Measurements from ENCODE around the gene PGS1.

PGS1 gene

GRCh38 chr17:78426293-78426879 lies 47.9 kb downstream of the PGS1 start:
- no peak for DNase-seq (ENCODE audit: low spot score)

DNA sequence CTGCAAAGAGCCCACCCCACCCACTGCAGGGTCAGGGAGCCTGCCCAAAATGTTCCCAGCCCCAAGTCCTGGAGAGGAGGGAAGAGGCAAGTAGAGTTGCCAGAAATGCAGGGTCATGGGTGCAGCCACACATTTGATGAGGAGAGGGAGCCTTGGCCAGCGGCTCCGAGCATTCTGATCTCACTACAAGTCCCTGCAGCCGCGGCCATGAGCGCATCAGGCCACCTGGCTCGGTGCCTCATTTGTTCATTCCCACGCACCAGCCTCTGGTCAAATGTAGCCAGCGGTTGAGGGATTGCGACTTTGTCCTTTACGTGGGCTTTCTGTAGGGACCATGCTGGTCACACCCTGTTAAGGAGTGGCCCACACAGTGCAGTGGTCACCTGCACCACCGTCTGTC lies 48.7 kb downstream of the PGS1 start:
- no peak for DNase-seq (ENCODE audit: low spot score)

DNA sequence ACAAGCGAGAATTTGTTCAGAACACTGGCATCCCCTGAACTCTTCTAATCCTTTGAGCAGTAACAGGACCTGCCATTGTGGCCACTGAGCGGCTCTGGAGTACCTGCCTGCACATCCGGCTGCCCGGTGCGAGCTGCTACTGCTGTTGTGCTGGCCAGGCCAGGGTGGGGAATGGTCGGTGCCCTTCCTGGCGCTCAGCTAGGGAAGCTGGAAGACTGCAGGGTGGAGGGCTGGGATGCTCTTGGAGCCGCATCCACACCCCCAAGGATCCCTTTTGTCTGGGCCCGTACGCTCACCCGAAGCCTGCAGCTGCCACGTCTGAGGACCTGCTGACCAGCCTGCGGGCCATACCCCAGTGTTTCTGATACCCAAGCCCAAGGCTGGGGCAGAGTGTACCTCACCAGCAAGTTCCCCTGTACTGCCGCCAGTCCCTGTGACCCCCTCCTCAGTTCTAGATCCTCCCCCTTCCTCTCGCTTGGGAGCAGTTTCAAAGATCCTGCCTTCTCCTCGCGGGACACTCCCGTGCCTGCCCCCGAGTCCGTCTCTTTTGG lies 49.7 kb downstream of the PGS1 start:
- DNase-seq (ENCODE audit: low spot score), result no peak

DNA sequence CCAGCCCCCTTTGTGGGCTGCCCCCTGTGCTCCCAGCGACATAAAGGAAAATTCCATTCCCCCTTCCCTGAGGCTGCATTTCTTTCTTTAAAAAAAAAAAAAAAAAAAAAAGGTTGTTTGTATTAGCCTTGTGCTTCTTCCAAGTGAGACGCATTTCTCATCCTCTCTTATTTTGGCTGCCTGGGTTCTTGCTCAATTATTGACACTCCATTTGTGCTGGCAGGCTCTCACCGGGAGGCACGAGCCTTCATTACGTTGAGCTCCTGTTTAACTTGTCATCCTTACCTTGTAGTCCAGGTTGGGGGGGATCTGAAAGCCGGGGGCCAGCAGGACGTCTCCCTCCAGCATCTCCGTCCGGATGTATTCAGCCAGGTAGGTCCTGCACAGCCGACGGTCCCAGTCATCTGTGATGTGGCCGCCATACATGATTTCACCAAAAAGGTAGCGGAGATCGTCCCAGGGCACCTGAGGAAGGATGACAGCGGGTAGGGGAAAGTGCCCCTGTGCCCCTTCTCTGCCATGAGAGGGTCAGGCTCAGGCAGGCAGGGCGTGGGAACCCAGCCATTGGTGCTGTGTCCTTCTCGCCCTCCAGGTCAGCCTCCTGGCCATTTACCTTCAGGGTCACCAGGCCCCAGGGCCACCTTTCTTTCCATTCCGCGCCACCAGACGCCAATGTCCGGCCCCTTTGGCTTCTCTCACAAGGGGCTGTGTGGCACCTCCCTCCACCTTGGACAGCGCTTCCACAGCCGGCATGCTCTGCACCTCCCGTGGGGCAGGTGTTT lies 50.6 kb downstream of the PGS1 start:
- no peak for DNase-seq (ENCODE audit: low spot score)

- DNase-seq (ENCODE audit: low spot score), result no peak
These were observed 51.2 kb downstream of the PGS1 start for GRCh38 chr17:78429618-78429995.

DNA sequence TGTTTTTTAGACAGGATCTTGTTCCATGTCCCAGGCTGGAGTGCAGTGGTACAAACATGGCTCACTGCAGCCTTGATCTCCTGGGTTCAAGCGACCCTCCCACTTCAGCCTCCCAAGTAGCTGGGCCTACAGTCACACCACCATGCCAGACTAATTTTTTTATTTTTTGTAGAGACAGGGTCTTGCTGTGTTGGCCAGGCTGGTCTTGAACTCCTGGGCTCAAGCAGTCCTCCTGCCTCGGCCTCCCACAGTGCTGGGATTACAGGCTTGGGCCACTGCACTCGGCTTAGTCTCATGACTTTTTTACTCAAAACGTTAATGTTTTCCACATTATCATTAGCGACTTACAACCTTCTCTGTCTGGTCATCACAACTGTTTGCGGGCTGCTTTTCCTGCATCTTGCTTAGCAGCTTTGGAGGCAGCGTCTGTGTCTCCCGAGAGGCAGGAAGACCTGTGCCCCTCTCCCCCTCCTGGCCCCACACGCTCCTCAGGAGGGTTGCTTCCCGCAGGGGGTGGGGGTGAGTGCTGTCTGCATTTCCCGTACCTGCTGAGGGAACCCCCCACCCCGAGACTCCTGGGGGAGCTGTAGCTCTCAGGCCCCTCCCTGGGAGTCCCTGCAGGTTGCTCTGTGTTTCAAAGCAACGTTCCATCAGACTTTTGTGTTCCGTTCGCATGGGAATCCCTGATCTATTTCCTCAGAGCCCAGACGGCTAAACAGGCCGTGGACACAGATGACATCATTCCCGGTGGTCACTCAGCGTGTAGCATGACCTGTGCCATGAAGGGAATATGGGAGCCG lies 52.6 kb downstream of the PGS1 start:
- DNase-seq (ENCODE audit: low spot score), result no peak

DNA sequence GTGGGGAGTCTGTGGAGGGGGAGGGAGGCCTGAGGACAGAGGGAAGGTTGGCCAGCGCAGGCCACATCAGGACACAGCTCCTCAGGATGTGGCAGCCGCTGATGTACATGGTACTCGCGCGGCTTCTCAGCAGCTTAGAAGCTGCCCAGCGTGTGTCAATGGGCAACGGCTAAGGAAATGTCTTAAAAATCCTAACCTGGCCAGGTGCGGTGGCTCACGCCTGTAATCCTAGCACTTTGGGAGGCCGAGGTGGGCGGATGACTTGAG lies 53.2 kb downstream of the PGS1 start:
- no peak for DNase-seq (ENCODE audit: low spot score)

GRCh38 chr17:78432226-78433012 lies 54.0 kb downstream of the PGS1 start:
- DNase-seq (ENCODE audit: low spot score), result no peak

DNA sequence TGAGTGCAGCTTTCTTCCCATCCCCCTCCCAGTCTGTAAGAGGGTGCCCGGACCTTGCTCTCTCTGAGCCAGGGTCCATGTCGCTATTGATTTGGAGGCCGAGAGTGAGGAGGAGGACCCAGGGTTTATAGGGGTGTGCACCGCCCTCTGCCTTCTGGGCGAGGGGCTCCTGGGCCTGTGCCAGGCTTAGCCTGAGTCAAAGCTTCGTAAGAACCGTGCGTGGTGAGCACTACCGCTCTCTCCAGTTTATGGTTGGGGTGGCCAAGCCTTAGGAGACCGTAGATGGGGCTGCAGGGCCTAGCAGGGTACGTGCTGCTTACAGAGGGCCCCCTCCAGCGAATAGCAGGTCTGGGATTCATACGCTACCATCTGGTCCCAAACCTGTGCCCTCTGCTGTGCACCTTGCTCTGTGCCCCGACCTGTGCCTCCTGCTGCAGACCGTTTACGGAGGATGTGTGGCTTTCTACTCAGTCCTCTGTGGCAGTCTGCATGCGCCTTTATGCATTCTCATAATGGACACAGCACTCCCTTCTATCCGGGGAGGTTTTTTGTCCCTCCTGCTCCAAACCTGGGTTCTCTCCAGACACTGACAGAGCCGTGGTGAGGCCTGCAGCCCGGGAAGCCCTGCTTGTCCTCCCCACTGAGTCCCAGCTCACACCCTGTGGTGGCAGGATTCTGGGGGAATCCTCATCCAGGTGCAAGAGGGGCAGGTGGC lies 54.7 kb downstream of the PGS1 start:
- DNase-seq (ENCODE audit: low spot score), result no peak

GRCh38 chr17:78433780-78434335 lies 55.4 kb downstream of the PGS1 start:
- no peak for DNase-seq (ENCODE audit: low spot score)

DNA sequence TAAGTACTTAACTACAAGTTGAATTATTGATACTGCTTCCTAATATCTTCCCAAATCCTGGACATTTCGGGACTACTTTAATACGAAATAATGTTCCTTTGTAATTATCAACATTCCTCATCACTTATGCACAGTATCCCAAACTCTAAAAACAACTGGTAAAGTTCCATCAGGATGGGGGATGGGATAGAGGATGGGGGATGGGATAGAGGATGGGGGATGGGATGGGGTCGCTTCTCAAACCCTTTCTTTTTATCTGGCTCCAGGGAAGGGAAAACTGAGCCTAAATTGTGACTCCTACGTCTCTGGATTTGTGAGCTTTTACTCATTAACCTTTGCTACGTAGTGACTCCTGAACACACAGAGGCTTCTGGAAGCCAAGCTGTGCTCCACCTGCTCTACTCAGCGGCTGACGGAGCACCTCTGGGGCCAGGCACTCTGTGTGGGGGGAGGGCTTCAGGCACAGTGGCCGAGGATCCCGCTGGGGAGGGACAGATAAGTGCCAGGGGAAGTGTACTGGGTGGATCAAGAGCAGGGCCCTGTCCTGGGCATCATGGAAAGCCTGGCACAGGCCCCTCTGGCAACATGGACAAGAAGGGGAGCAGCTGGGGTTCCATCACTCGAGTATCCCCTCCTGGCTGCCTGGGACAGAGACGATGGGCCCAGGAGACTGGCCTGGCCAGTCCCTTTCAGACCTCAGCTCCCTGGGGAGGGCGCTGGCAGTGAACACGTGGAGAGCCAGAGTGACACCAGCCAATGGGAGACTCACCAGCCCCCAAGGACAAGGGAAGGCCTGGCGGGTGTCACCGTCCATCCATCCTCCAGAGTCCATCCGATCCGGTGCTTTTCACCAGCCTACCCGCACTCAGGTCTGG lies 56.2 kb downstream of the PGS1 start:
- DNase-seq (ENCODE audit: low spot score), result no peak

DNA sequence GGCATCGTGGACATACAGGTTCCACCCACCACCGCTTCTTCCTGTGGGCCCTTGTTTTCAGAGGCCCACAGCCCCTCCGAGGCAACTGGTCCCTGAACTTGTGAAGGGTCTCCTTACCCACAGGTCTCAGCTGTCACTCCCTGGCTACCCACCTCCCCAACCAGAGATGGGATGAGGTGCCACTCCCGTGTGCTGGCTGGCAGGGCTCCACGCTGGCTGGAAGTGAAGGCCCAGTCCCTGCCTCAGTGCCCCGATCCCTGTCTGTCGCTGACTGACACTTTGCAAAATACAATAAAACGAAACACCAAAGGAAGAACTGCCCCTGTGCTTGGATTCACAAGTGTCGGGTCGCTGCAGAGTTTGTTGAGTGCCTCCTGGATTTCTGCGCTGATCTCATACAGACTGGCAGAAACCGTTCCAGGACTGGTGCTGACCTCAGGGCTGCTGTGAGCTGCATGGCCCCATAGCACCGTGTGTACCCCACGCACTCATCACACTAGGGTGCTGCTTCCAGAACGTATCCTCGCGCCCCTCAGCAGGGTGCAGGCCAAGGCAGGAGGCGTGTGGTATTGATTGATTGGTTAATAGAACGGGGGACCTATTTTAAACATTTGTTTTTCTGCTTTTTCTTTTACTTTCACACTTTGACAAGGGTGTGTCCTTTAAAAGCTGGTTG lies 57.0 kb downstream of the PGS1 start:
- no peak for DNase-seq (ENCODE audit: low spot score)

- no peak for DNase-seq (ENCODE audit: low spot score)
These were observed 59.2 kb downstream of the PGS1 start for GRCh38 chr17:78437508-78438169.

DNA sequence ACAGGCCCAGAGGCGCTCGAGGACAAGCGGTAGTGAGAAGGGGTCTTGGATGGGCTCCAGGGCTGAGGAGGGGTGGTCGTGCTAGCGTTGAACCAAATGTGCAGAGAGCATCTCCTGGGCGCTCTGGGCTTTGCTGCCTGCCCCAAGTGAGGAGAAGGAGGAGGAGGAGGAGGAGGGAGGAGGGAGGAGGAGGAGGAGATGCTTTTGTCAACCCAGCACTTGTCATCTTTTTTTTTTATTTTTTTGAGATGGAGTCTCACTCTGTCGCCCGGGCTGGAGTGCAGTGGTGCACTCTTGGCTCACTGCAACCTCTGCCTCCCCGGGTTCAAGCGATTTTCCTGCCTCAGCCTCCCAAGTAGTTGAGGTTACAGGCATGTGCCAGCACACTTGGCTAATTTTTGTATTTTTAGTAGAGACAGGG lies 59.8 kb downstream of the PGS1 start:
- no peak for DNase-seq (ENCODE audit: low spot score)

- no peak for DNase-seq (ENCODE audit: low spot score)
These were observed 60.4 kb downstream of the PGS1 start for GRCh38 chr17:78438694-78439325.

- DNase-seq (ENCODE audit: low spot score), result no peak
These were observed 63.0 kb downstream of the PGS1 start for GRCh38 chr17:78441271-78441971.

GRCh38 chr17:78442648-78443218 lies 64.3 kb downstream of the PGS1 start:
- DNase-seq (ENCODE audit: low spot score), result no peak

- DNase-seq (ENCODE audit: low spot score), result no peak
These were observed 65.9 kb downstream of the PGS1 start for GRCh38 chr17:78444392-78444791.
